Activated naive CD8-positive, alpha-beta T cell treated with anti-CD3 and anti-CD28 coated beads for 36 hours (primary cell): ENCODE results near the gene MCM9. TPM values are rescaled to one million over a fixed set of nuclear protein-coding genes. Genes with fewer than 3 reads are reported as not detected.
A peak's percentile ranks its signal among the peaks of the same experiment; 100 is the strongest.

Experiments
- DNase-seq: peaks from one replicate; pipeline ENCODE4 v3.0.0; 2021
- H3K27ac Mint-ChIP-seq: one replicate; pipeline ENCODE4 v1.8.0; 2022; ENCODE audit warnings: mild to moderate bottlenecking, moderate library complexity, mixed read lengths
- H3K27me3 Mint-ChIP-seq: one replicate; pipeline ENCODE4 v1.8.0; 2022; ENCODE audit warnings: mild to moderate bottlenecking, mixed read lengths
- H3K36me3 Mint-ChIP-seq: one replicate; pipeline ENCODE4 v1.8.0; 2021; ENCODE audit warnings: mild to moderate bottlenecking, mixed read lengths
- H3K4me1 Mint-ChIP-seq: one replicate; pipeline ENCODE4 v1.8.0; 2021; ENCODE audit warnings: mixed read lengths
- H3K4me3 Mint-ChIP-seq: one replicate; pipeline ENCODE4 v1.8.0; 2022; ENCODE audit warnings: mild to moderate bottlenecking, moderate library complexity, mixed read lengths
- H3K9me3 Mint-ChIP-seq: one replicate; pipeline ENCODE4 v1.8.0; 2022; ENCODE audit warnings: mixed read lengths
- total RNA-seq, 2 experiments: library from RNA; stranded (reverse); gene quantifications; one replicate each; pipeline ENCODE4 v1.2.3, GENCODE V29; 2021

Gene MCM9
- total RNA-seq, 2 experiments from 2014 or later = 20.0 to 20.3 TPM

- peak overlapping the region; percentile 99 for H3K27ac Mint-ChIP-seq
- no peaks in the 10 kb centered on the region for H3K27me3 Mint-ChIP-seq
- peak overlapping the region; percentile 95 for H3K4me3 Mint-ChIP-seq
- H3K4me1 Mint-ChIP-seq = peaks cover 53% of the 10 kb centered on the region
- H3K36me3 Mint-ChIP-seq = peaks cover 34% of the 10 kb centered on the region
- H3K9me3 Mint-ChIP-seq = peaks cover 1% of the 10 kb centered on the region
- peak; percentile 40 for DNase-seq
Measured at GRCh38 chr6:118893064-118893806, 41.7 kb downstream of the MCM9 start.

DNA sequence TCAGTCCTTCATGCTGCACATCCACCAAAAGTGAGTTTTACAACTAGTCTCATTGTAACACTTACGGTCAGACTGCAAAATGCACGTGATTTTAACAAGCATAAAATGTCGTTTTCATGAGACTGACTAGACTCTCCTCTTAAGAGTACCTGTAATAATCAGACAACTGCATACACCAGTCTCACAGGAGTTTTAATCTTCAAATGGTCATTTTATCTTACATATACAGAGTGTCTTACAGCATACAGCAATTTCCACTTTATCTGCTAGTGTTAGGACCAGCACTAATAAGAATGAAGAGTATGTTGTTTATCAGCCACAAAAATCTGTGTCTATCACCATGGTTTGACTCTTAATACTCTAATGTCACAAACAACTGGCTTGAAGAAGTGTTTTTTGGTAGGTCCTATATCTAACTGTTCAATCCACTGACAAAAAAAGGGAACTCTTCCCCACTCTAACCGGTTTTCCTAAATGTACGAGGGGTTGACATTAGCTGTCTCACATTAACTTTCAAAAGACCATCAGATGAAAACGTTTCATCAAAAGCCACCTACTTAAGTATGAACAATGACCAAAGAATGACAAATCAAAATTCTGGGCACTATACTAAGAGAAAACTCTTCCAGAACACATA, 42.5 kb downstream of the MCM9 start:
- Mint-ChIP-seq H3K4me1 (peaks cover 48% of the 10 kb centered on the region), H3K27ac (peak overlapping the region; percentile 99), H3K27me3 (no peaks in the 10 kb centered on the region), H3K36me3 (peaks cover 34% of the 10 kb centered on the region), H3K9me3 (peaks cover 1% of the 10 kb centered on the region), H3K4me3 (peak overlapping the region; percentile 95)
- DNase-seq = no peak

GRCh38 chr6:118890997-118891790, 43.8 kb downstream of the MCM9 start:
- Mint-ChIP-seq H3K27ac (peak overlapping the region; percentile 99), H3K9me3 (peaks cover 3% of the 10 kb centered on the region), H3K36me3 (peaks cover 40% of the 10 kb centered on the region), H3K4me3 (peak overlapping the region; percentile 95), H3K4me1 (peaks cover 51% of the 10 kb centered on the region), H3K27me3 (no peaks in the 10 kb centered on the region)
- no peak for DNase-seq

DNA sequence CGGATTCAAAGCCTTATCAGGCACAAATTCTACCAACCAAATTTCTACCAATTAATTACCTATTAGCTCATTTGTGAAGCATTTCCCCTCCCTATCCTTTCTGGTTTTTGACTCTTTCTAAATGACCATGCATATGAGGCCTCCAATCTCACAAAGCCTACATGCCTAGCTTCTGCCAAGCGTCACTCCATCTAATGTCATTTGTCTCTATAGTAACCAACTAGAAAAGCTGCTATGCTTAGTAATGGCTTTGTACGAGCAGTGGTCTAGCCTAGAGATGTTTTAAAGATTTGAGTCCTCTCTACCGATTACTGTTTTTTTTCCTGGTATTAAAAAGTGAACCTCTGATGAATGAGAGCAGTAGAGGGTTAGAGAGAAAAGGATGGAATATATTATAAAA, 45.8 kb downstream of the MCM9 start:
- Mint-ChIP-seq H3K27me3 (no peaks in the 10 kb centered on the region), H3K9me3 (peaks cover 3% of the 10 kb centered on the region), H3K36me3 (peaks cover 42% of the 10 kb centered on the region), H3K4me1 (peaks cover 63% of the 10 kb centered on the region), H3K4me3 (no peak overlapping the region), H3K27ac (peak overlapping the region; percentile 65)
- no peak for DNase-seq

DNA sequence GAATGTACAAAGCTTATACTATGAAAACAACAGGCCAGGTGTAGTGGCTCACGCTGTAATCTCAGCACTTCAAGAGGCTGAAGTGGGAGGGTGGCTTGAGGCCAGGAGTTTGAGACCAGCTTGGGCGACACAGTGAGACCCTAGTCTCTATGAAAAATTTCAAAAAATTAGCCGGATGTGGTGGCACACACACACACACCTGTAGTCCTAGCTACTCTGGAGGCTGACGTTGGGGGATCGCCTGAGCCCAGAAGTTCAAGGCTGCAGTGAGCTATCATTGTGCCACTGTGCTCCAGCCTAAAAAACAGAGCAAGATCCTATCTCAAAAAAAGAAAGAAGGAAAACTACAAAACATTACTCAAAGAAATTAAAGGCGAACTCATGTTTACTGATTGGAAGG, 48.3 kb downstream of the MCM9 start:
- no peak overlapping the region for H3K4me3 Mint-ChIP-seq
- H3K36me3 Mint-ChIP-seq = peaks cover 47% of the 10 kb centered on the region
- peaks cover 3% of the 10 kb centered on the region for H3K9me3 Mint-ChIP-seq
- no peak for DNase-seq
- no peak overlapping the region for H3K27ac Mint-ChIP-seq
- H3K27me3 Mint-ChIP-seq = no peaks in the 10 kb centered on the region
- peaks cover 66% of the 10 kb centered on the region for H3K4me1 Mint-ChIP-seq

- peaks cover 35% of the 10 kb centered on the region for H3K36me3 Mint-ChIP-seq
- no peak overlapping the region for H3K4me3 Mint-ChIP-seq
- DNase-seq = no peak
- H3K27ac Mint-ChIP-seq = no peak overlapping the region
- H3K9me3 Mint-ChIP-seq = peaks cover 1% of the 10 kb centered on the region
- peaks cover 59% of the 10 kb centered on the region for H3K4me1 Mint-ChIP-seq
- no peaks in the 10 kb centered on the region for H3K27me3 Mint-ChIP-seq
Measured at GRCh38 chr6:118882314-118882905, 52.5 kb downstream of the MCM9 start.

DNA sequence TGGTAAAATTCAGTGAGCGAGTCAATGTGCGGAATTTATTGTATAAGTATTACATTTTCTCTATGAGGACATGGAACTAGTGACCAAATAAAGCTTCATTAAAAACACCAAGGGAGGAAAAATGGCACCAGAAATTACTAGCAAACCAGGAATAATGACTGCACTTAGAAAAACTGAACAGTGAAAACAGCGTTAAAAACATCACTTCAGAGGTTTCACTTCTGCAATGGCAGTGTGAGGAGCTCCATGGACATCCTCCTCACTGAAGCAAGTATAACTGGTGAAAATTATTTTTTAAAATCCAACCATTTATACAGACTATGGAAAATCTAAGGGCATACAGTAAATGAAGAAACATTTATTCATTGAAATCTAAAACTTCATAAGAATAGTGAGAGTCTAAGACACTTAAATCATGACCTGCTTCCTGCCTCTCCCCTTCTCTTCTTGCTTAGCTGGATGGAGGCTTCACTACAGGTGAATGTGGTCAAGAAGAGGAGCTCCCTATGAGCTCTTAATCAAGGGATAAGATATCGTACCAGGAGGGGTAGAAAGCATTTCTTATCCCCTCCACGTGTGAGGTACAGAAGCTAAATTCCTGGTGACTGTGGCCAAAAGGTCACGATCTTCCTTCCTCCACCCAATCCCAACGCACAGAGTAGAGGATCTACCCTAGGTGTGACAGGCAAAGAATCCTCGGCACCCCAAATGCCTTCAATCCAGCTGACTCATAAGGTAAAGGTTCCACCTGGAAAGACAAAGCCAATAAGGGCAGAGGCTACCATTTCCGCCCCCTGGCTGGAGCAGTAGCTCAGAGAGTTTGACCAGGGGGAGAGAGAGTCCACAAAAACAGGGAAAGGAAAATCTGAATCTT, 53.3 kb downstream of the MCM9 start:
- Mint-ChIP-seq H3K9me3 (no peaks in the 10 kb centered on the region), H3K27ac (no peak overlapping the region)

DNA sequence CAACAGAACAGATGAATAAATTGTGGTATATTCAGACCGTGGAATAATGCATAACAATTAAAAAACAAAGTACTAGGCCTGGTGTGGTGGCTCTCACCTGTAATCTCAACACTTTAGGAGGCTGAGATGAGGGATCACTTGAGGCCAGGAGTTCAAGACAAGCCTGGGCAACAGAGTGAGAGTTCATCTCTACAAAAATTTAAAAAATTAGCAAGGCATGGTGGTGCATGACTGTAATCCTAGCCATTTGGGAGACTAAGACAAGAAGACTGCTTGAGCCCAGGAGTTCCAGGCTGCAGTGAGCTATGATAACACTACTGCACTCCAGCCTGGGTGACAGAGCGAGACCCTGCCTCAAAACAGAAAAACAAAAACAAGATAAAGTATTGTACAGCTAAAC, 57.2 kb downstream of the MCM9 start:
- no peak for DNase-seq
- Mint-ChIP-seq H3K4me3 (no peak overlapping the region), H3K27me3 (no peaks in the 10 kb centered on the region), H3K27ac (no peak overlapping the region), H3K4me1 (peaks cover 45% of the 10 kb centered on the region), H3K9me3 (no peaks in the 10 kb centered on the region), H3K36me3 (peaks cover 42% of the 10 kb centered on the region)

More for the DNA sequence above, 53.3 kb downstream of the MCM9 start:
- Mint-ChIP-seq H3K36me3 (peaks cover 38% of the 10 kb centered on the region), H3K27me3 (no peaks in the 10 kb centered on the region), H3K4me1 (peaks cover 61% of the 10 kb centered on the region), H3K4me3 (no peak overlapping the region)
- no peak for DNase-seq

DNA sequence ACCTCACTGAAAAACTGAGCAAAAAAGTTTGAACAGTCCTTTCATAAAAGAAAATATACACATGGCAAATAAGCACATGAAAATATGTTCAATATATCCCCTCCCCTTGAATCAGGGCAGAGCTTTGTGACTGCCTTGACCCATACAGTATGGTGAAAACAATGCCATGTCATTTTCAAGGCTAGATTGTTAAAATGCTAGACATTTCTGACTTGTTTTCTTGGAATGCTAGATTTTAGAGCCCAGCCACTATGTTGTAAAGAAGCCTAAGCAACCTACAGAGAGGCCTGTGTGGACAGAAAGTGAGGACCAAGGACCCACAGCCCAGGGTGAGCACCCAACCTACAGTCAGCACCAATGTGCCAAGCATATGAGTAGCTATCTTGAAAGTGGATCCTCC, 58.1 kb downstream of the MCM9 start:
- Mint-ChIP-seq H3K27me3 (no peaks in the 10 kb centered on the region), H3K4me3 (no peak overlapping the region), H3K4me1 (peaks cover 40% of the 10 kb centered on the region), H3K9me3 (no peaks in the 10 kb centered on the region), H3K36me3 (peaks cover 39% of the 10 kb centered on the region), H3K27ac (no peak overlapping the region)
- DNase-seq = no peak

DNA sequence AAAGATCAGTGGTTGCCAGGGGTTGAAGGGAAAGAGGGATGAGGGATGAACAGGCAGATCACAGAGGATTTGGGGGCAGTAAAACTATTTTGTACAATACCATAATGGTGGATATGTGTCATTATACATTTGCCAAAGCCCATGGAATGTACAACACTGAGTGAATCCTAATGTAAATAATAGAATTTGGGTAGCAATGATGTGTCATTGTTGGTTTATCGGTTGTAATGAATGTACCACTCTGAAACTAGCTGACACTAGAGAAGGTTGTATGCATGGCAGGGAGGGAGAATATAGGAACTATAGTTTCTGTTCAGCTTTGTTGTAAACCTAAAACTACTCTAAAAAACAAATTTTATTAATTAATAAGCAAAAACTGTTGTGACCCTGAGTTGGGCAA, 58.8 kb downstream of the MCM9 start:
- Mint-ChIP-seq H3K27ac (no peak overlapping the region), H3K27me3 (no peaks in the 10 kb centered on the region), H3K4me1 (peaks cover 38% of the 10 kb centered on the region), H3K36me3 (peaks cover 43% of the 10 kb centered on the region), H3K9me3 (peaks cover 1% of the 10 kb centered on the region), H3K4me3 (no peak overlapping the region)
- DNase-seq = no peak

DNA sequence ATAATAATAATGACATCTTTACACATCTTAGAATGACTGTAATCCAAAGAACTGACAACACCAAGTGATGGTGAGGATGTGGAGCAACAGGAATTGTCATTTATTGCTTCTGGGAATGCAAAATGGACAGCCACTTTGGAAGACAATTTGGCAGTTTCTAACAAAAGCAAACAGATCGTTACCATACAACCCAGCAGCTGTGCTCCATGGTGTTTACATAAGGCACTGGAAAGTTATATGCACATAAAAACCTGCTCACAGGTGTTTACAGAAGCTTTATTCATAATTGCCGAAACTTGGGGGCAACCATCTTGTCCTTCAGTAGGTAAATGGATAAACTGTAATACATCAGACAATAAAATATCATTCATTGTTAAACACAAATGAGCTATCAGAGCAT, 59.3 kb downstream of the MCM9 start:
- DNase-seq = no peak
- Mint-ChIP-seq H3K9me3 (peaks cover 1% of the 10 kb centered on the region), H3K27me3 (no peaks in the 10 kb centered on the region), H3K4me1 (peaks cover 39% of the 10 kb centered on the region), H3K36me3 (peaks cover 47% of the 10 kb centered on the region), H3K4me3 (no peak overlapping the region), H3K27ac (no peak overlapping the region)

DNA sequence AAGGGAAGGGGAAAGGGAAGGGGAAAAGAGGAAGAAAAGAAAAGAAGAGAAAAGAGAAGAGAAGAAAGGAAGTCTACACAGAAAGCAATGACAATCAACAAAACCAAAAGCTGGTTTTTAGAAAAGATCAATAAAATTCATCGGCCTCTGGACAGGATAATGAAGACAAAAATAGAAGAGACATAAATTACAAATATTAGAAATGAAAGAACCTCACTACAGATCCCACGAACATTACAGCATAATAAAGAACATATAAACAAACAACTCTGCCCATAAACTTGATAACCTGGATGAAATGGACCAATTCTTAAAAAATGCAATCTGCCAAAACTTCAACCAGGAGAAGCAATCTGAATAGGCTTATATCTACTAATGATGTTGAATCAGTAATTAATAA, 61.7 kb downstream of the MCM9 start:
- Mint-ChIP-seq H3K27me3 (no peaks in the 10 kb centered on the region), H3K9me3 (peaks cover 10% of the 10 kb centered on the region), H3K4me3 (no peak overlapping the region), H3K27ac (no peak overlapping the region), H3K36me3 (peaks cover 61% of the 10 kb centered on the region), H3K4me1 (peaks cover 43% of the 10 kb centered on the region)
- DNase-seq = no peak

GRCh38 chr6:118872726-118873125, 62.2 kb downstream of the MCM9 start:
- no peak overlapping the region for H3K27ac Mint-ChIP-seq
- H3K4me1 Mint-ChIP-seq = peaks cover 43% of the 10 kb centered on the region
- H3K4me3 Mint-ChIP-seq = no peak overlapping the region
- DNase-seq = no peak
- H3K27me3 Mint-ChIP-seq = no peaks in the 10 kb centered on the region
- peaks cover 13% of the 10 kb centered on the region for H3K9me3 Mint-ChIP-seq
- peaks cover 61% of the 10 kb centered on the region for H3K36me3 Mint-ChIP-seq

DNA sequence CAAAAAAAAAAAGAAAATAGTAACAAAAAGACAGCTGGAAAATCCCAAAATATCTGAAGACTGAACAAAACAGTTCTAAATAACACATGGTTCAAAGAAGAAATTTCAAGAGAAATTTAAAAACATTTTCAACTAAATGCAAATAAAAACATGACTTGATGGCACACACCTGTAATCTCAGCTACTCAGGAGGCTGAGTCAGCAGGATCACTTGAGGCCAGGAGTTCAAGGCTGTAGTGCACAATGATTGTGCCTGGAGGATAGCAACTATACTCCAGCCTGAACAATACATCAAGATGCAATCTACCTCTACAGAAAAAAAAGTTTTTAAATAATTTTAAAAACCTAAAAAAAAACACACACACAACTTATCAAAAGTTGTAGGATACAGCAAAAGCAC, 62.6 kb downstream of the MCM9 start:
- no peak overlapping the region for H3K27ac Mint-ChIP-seq
- H3K27me3 Mint-ChIP-seq = no peaks in the 10 kb centered on the region
- H3K4me1 Mint-ChIP-seq = peaks cover 39% of the 10 kb centered on the region
- peaks cover 13% of the 10 kb centered on the region for H3K9me3 Mint-ChIP-seq
- no peak overlapping the region for H3K4me3 Mint-ChIP-seq
- no peak for DNase-seq
- H3K36me3 Mint-ChIP-seq = peaks cover 58% of the 10 kb centered on the region
